Hepatocyte (in vitro differentiated cells): ENCODE data around the gene LENG8.

Experiments used
- CTCF ChIP-seq: fragments of 200-600 bp; sonication (generic); IDR thresholded peaks from 2 replicates; pipeline ENCODE4 v1.5.1; 2016; ENCODE audit warnings: antibody characterized with exemption, mild to moderate bottlenecking; ENCODE audit not compliant: poor library complexity
- EZH2 ChIP-seq: fragments of 200-600 bp; sonication (generic); IDR thresholded peaks from 2 replicates; pipeline ENCODE4 v1.6.1; 2016; ENCODE audit warnings: antibody characterized with exemption, mild to moderate bottlenecking, borderline replicate concordance
- EZH2phosphoT487 ChIP-seq: fragments of 200-600 bp; sonication (generic); IDR thresholded peaks from one replicate; pipeline ENCODE4 v1.6.1; 2018; ENCODE audit warnings: antibody characterized with exemption, mild to moderate bottlenecking, low read depth, moderate library complexity; ENCODE audit not compliant: unreplicated experiment, severe bottlenecking

GRCh38 chr19:54460230-54461005, 11.4 kb downstream of the LENG8 start:
- TF ChIP-seq CTCF (no peak), EZH2 (no peak), EZH2phosphoT487 (no peak)
